ENCODE measurements around the gene NFYB.

The NFYB gene

GRCh38 chr12:104152685-104153241, 14.8 kb upstream of the NFYB start:
- H3K9me2 ChIP-seq (replicated peaks; ENCODE audit: control insufficient read depth, low read length) = no peaks in the 10 kb centered on the region
- H3K27ac ChIP-seq (ENCODE audit: low read depth, low read length) = no peak overlapping the region
- no peaks in the 10 kb centered on the region for H3K4me1 ChIP-seq (ENCODE audit: control insufficient read depth, low read length)
- no peaks in the 10 kb centered on the region for H4K20me1 ChIP-seq (ENCODE audit: control insufficient read depth, insufficient read depth, low read depth, low read length)
- no peak overlapping the region for H3K4me3 ChIP-seq (ENCODE audit: low read length)
- no peaks in the 10 kb centered on the region for H3K36me3 ChIP-seq (ENCODE audit: control insufficient read depth, low read length)
- no peak for TF ChIP-seq EZH2phosphoT487 (IDR thresholded peaks at IDR 0.05; ENCODE audit: borderline replicate concordance, low read length)
- no peak for TF ChIP-seq CTCF (IDR thresholded peaks at IDR 0.05; ENCODE audit: low read depth, low read length, poor library complexity, severe bottlenecking)
- no peak overlapping the region for H3K4me2 ChIP-seq (ENCODE audit: low read length)
- H3K27me3 ChIP-seq (ENCODE audit: control insufficient read depth, low read length) = peaks cover 23% of the 10 kb centered on the region
- H3F3A ChIP-seq (ENCODE audit: control insufficient read depth, insufficient read depth) = no peaks in the 10 kb centered on the region
- H3K9me3 ChIP-seq (ENCODE audit: control insufficient read depth, insufficient read depth, low read length) = no peaks in the 10 kb centered on the region
- H3K79me2 ChIP-seq (ENCODE audit: control insufficient read depth, low read length) = no peaks in the 10 kb centered on the region

- H3F3A ChIP-seq (ENCODE audit: control insufficient read depth, insufficient read depth) = no peaks in the 10 kb centered on the region
- H3K4me1 ChIP-seq (ENCODE audit: control insufficient read depth, low read length) = no peaks in the 10 kb centered on the region
- no peak overlapping the region for H3K27ac ChIP-seq (ENCODE audit: low read depth, low read length)
- no peaks in the 10 kb centered on the region for H3K79me2 ChIP-seq (ENCODE audit: control insufficient read depth, low read length)
- H3K36me3 ChIP-seq (ENCODE audit: control insufficient read depth, low read length) = no peaks in the 10 kb centered on the region
- no peak overlapping the region for H3K4me3 ChIP-seq (ENCODE audit: low read length)
- no peaks in the 10 kb centered on the region for H3K9me2 ChIP-seq (replicated peaks; ENCODE audit: control insufficient read depth, low read length)
- H4K20me1 ChIP-seq (ENCODE audit: control insufficient read depth, insufficient read depth, low read depth, low read length) = no peaks in the 10 kb centered on the region
- no peaks in the 10 kb centered on the region for H3K9me3 ChIP-seq (ENCODE audit: control insufficient read depth, insufficient read depth, low read length)
- TF ChIP-seq CTCF (IDR thresholded peaks at IDR 0.05; ENCODE audit: low read depth, low read length, poor library complexity, severe bottlenecking) (no peak), EZH2phosphoT487 (IDR thresholded peaks at IDR 0.05; ENCODE audit: borderline replicate concordance, low read length) (no peak)
- peaks cover 18% of the 10 kb centered on the region for H3K27me3 ChIP-seq (ENCODE audit: control insufficient read depth, low read length)
- H3K4me2 ChIP-seq (ENCODE audit: low read length) = no peak overlapping the region
These were observed 12.4 kb upstream of the NFYB start for GRCh38 chr12:104150416-104150815.

GRCh38 chr12:104147346-104147745, 9.3 kb upstream of the NFYB start:
- no peaks in the 10 kb centered on the region for H3F3A ChIP-seq (ENCODE audit: control insufficient read depth, insufficient read depth)
- H4K20me1 ChIP-seq (ENCODE audit: control insufficient read depth, insufficient read depth, low read depth, low read length) = no peaks in the 10 kb centered on the region
- H3K4me2 ChIP-seq (ENCODE audit: low read length) = no peak overlapping the region
- no peaks in the 10 kb centered on the region for H3K9me3 ChIP-seq (ENCODE audit: control insufficient read depth, insufficient read depth, low read length)
- no peaks in the 10 kb centered on the region for H3K79me2 ChIP-seq (ENCODE audit: control insufficient read depth, low read length)
- no peaks in the 10 kb centered on the region for H3K9me2 ChIP-seq (replicated peaks; ENCODE audit: control insufficient read depth, low read length)
- H3K36me3 ChIP-seq (ENCODE audit: control insufficient read depth, low read length) = no peaks in the 10 kb centered on the region
- peaks cover 12% of the 10 kb centered on the region; the same call in 1 of the 2 replicates for H3K27me3 ChIP-seq (ENCODE audit: control insufficient read depth, low read length)
- H3K4me3 ChIP-seq (ENCODE audit: low read length) = no peak overlapping the region
- H3K27ac ChIP-seq (ENCODE audit: low read depth, low read length) = no peak overlapping the region
- no peaks in the 10 kb centered on the region for H3K4me1 ChIP-seq (ENCODE audit: control insufficient read depth, low read length)
- TF ChIP-seq CTCF (IDR thresholded peaks at IDR 0.05; ENCODE audit: low read depth, low read length, poor library complexity, severe bottlenecking) (no peak), EZH2phosphoT487 (IDR thresholded peaks at IDR 0.05; ENCODE audit: borderline replicate concordance, low read length) (no peak)
